Amygdala (tissue), 56 donors: ENCODE data around the gene SPDEF.

Experiments
- DNase-seq, 56 donors: peaks; one replicate each; lab custom pipeline; 2025; lab: John Stamatoyannopoulos, UW

Gene SPDEF

DNA sequence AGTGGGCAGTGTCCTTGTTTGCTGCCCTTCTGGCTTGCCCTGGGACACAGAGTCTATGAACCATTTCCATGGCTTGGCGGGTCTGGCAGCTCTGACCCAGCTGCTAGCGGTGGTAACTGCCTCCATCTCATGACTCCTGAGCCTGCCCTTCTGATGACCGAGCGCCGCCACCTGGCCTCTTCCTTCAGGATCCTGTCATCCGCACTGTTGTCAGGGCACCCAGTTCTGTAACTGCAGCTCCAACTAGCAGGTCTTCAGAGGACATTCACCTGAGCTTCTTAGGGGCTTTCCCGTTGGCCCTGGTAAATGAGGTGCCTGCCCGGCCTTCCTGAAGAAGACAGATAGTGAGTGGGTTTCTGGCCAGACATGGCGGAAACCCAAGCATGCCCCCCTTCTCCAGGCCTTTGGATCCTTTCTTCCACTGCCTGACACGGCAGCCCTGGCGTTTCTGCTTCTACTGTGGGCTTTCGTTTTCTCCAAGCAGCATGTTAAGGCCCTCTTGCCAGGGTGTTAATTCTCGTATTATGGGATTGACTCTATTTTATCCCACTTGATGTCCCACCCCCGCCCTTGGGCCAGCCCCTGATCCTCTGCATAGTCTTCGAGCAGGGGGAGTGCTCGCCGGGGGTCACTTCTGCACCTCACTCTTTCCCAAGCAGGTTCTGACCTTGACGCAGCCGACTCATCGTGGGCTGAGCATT lies 65.6 kb downstream of the SPDEF start:
- no peak for DNase-seq

DNA sequence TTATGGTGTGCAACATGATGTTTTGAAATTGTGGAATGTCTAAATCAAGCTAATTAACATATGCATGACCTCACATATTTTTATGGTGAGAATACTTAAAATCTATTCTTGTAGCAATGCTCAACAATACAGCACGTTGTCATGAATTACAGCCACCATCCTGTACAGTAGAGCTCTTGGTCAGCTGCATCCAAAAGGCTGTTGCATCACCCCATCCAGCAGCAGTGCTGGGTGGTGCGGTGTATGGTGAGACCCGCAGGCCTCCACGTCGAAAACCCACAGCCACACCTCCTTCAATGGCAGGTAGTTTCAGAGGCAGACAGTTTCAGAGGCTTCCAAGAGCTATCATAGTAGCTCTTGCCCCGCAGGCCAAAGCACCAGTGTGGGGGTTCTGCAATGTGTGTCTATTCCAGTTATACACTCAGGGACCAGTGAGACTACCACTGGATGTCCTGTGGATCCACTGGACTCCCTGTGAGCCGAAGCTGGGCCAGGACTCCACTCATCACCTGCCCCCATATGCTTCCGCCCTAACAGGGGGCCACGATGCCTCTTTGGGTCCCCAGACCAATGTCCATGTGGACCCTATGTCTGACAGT lies 66.8 kb downstream of the SPDEF start:
- no peak for DNase-seq
